HG03280 (cell line): ENCODE data around the gene EBLN2.

Experiments
- ATAC-seq: cut with Tn5 transposase; IDR thresholded peaks from one replicate; pipeline ENCODE4 v1.9.1; 2021; ENCODE audit warnings: mild to moderate bottlenecking, moderate library complexity; ENCODE audit not compliant: unreplicated experiment

The EBLN2 gene

GRCh38 chr3:73061416-73061815, at the start of gene EBLN2:
EBLN2 (plus strand) TSS chr3:73061659; CDS start chr3:73062082, 423 bp downstream.
- ATAC-seq = no peak

- no peak for ATAC-seq
These were observed 43.2 kb upstream of the EBLN2 start for GRCh38 chr3:73018298-73018697.

- no peak for ATAC-seq
These were observed 42.5 kb upstream of the EBLN2 start for GRCh38 chr3:73018790-73019441.

GRCh38 chr3:73021301-73021835, 40.1 kb upstream of the EBLN2 start:
- ATAC-seq = no peak

- ATAC-seq = no peak
These were observed 36.6 kb upstream of the EBLN2 start for GRCh38 chr3:73024836-73025235.

- no peak for ATAC-seq
These were observed 35.2 kb upstream of the EBLN2 start for GRCh38 chr3:73026111-73026759.

DNA sequence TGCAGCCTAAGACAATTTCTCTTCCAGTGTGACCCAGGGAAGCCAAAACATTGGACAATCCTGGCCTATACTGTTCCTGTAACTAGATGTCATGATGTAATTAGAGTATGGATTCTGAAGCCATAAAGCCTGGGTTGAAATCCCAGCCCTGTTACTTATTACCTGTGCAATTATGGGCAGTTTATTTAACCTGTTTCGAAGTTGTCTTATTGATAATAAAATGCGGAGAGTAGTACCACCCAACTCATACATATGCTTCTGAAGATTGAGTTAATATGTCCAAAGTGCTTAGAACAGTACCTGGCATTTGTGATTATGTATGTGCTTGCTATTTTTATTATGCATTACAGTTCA, 34.7 kb upstream of the EBLN2 start:
- no peak for ATAC-seq

DNA sequence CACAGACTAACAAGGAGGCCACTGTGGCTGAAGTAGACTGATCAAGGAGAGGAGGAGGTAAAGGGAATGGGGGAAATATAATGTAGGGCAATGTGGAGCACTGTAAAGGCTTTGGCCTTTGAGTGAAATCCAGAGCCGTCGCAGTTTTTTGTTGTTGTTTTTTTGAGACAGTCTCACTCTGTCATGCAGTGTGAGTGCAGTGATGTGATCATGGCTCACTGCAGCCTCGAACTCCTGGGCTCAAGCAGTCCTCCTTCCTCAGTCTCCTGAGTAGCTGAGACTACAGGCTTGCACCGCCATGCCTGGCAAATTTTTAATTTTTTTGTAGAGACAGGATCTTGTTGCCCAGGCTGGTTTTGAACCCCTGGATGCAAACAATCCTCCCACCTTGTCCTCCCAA, 32.7 kb upstream of the EBLN2 start:
- no peak for ATAC-seq

GRCh38 chr3:73029321-73029796, 32.1 kb upstream of the EBLN2 start:
- ATAC-seq = no peak

- no peak for ATAC-seq
These were observed 31.3 kb upstream of the EBLN2 start for GRCh38 chr3:73030073-73030597.

GRCh38 chr3:73031573-73032103, 29.8 kb upstream of the EBLN2 start:
- ATAC-seq = no peak

DNA sequence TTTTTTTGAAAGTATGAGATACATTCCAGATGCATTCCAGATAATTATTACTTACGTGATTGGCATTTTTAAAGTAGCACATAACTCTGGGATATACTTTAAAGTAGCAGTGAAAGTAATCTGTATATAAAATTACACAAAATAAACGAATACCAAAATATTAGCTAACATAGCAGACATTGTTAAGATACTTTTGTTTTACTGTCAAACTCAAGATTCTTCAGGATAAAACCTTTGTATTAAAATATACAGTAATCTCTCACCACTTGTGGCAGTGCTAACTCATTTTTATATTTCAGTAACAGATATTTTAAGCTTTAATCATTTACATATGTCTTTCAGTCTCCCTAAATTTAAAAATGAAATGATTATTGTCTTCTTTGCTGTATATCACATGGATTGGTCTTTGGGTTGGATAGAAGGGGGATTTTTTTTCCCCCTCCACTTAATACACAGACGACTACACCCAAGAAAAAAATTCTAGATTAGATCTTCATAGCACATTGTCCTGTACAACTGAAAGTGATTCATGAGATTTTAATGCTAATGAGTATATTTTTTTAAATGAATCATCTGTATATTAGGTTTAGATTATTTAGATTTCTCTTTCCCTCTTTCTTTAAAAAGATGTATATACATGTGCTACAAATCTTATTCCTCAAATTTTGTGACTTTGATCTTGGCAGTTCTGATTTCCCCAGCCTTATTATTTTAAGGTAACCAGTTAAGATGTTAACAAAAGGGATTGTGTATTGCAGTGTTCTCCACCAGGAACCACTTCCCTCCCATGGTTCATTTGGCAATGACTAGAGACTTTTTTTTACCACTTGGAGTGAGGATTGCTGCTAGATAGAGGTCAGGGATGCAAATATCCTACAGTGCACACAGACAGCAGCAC, 24.5 kb upstream of the EBLN2 start:
- ATAC-seq = no peak

DNA sequence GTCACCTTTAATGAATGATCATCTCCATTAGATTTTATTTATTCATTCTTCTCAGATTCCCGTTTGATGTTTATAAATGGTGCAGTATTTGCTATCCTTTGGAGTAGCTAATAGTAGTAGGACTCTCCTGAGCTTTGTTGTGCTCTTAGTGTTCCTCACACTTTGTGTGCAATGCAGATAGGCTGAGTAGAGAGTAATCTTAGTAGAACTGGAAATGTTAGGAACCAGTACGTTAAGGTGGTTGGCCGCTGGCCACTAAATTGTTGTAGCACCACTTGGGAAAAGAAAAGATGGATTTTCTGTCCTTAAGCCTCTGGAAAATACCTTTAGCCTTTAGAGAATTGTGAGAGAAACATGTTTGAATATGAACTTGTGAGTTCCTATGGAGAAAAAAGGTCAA, 19.9 kb upstream of the EBLN2 start:
- ATAC-seq = no peak

GRCh38 chr3:73043414-73043813, 18.0 kb upstream of the EBLN2 start:
- no peak for ATAC-seq

- ATAC-seq = no peak
These were observed 16.1 kb upstream of the EBLN2 start for GRCh38 chr3:73045391-73045790.

DNA sequence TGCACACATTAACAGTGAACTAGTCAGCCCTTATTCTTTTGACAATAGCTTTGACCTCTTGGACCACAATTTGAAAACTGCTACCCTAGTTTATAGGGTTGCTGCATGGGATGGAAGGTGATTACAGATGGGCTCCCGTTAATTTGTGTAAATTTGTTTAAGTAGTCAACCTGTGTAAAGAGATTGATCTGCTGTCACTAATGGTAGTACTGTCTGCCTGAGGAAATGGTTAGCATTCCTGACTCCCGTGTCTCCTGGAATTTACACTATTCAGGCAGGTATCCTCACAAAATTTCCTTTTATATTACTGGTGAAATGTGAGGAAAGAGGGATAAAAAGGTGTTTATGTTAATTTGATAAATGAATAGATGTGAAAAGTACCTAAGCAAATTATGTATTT, 15.3 kb upstream of the EBLN2 start:
- no peak for ATAC-seq

DNA sequence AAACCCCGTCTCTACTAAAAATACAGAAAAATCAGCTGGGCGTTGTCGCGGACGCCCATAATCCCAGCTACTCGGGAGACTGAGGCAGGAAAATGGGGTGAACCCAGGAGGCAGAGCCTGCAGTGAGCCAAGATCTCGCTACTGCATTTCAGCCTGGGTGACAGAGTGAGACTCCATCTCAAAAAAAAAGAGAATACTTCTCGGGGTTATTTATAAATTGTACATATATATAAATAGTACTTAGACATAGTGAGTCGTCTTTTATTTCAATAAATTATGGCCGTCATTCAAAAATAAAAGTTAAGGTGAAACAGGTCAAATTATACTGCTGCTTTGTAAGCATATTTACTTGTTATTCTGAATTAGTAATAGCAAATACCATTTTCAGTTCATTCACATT, 12.1 kb upstream of the EBLN2 start:
- no peak for ATAC-seq

DNA sequence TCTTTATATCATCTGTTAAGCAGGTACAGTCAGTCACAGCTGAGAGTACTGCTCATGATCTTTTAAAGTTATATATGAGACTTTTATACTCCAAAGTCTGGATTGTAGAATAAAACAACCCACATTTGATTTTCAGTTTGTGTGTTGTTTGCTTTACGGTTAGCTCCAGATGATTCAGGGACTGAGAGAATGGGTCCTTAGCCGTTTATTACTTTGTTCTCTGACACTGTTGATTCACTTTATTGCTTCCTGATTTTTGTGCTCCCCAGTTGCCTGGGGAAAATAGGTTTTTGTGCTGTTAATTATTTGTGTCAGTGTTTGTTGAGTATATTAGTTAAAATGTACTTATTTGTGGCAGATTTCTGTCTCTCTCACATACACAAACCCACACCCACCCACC, 8.6 kb upstream of the EBLN2 start:
- ATAC-seq = no peak

- no peak for ATAC-seq
These were observed 5.9 kb upstream of the EBLN2 start for GRCh38 chr3:73055583-73055982.

- no peak for ATAC-seq
These were observed 5.2 kb upstream of the EBLN2 start for GRCh38 chr3:73056014-73056844.
